H9 (cell line): ENCODE data around the gene THRB. TPM values are rescaled to one million over a fixed set of nuclear protein-coding genes. Genes with fewer than 3 reads are reported as not detected.

Experiments used
- DNase-seq: peaks from one replicate; pipeline ENCODE4 v3.0.0-alpha.2; 2017
- H2AFZ ChIP-seq: one replicate; pipeline ENCODE4 v1.6.1; 2013; ENCODE audit warnings: mild to moderate bottlenecking, low read length, control low read depth, moderate library complexity
- H2AK5ac ChIP-seq: 2 replicates; pipeline ENCODE4 v1.6.1; 2013; ENCODE audit warnings: low read length, control low read depth, mixed read lengths; ENCODE audit not compliant: insufficient read length
- H2BK120ac ChIP-seq: one replicate; pipeline ENCODE4 v1.6.1; 2013; ENCODE audit warnings: low read depth, mild to moderate bottlenecking, low read length, control low read depth, inconsistent platforms; ENCODE audit not compliant: poor library complexity, severe bottlenecking
- H2BK12ac ChIP-seq: 2 replicates; pipeline ENCODE4 v1.6.1; 2013; ENCODE audit warnings: low read length, control low read depth, mixed read lengths, low read depth; ENCODE audit not compliant: insufficient read length
- H2BK15ac ChIP-seq: 2 replicates; pipeline ENCODE4 v1.6.1; 2013; ENCODE audit warnings: low read depth, low read length, control low read depth
- H2BK20ac ChIP-seq: one replicate; pipeline ENCODE4 v1.6.1; 2013; ENCODE audit warnings: low read depth, mild to moderate bottlenecking, low read length, control low read depth, inconsistent platforms; ENCODE audit not compliant: poor library complexity, severe bottlenecking
- H2BK5ac ChIP-seq: 2 replicates; pipeline ENCODE4 v1.6.1; 2013; ENCODE audit warnings: low read length, control low read depth, mixed read lengths; ENCODE audit not compliant: insufficient read length
- H3K14ac ChIP-seq: 2 replicates; pipeline ENCODE4 v1.6.1; 2013; ENCODE audit warnings: low read length, control low read depth; ENCODE audit not compliant: insufficient read depth
- H3K18ac ChIP-seq: 2 replicates; pipeline ENCODE4 v1.6.1; 2013; ENCODE audit warnings: low read depth, mild to moderate bottlenecking, mixed read lengths, low read length, control low read depth; ENCODE audit not compliant: insufficient read length
- H3K23ac ChIP-seq: 2 replicates; pipeline ENCODE4 v1.6.1; 2013; ENCODE audit warnings: low read length, control low read depth, mixed read lengths, low read depth; ENCODE audit not compliant: insufficient read length
- H3K23me2 ChIP-seq: 2 replicates; pipeline ENCODE4 v1.6.1; 2013; ENCODE audit warnings: low read depth, mild to moderate bottlenecking, mixed read lengths, low read length, control low read depth; ENCODE audit not compliant: insufficient read length, poor library complexity, severe bottlenecking
- H3K27ac ChIP-seq: 2 replicates; pipeline ENCODE4 v1.5.1; 2013; ENCODE audit warnings: low read length, control low read depth, mixed read lengths, low read depth; ENCODE audit not compliant: insufficient read length
- H3K27me3 ChIP-seq: 2 replicates; pipeline ENCODE4 v1.6.1; 2013; ENCODE audit warnings: low read length, control low read depth, inconsistent platforms; ENCODE audit not compliant: insufficient read depth
- H3K4ac ChIP-seq: 2 replicates; pipeline ENCODE4 v1.6.1; 2013; ENCODE audit warnings: low read depth, mild to moderate bottlenecking, control low read depth, inconsistent platforms, low read length, moderate library complexity
- H3K4me1 ChIP-seq: 2 replicates; pipeline ENCODE4 v1.6.1; 2013; ENCODE audit warnings: low read length, control low read depth, inconsistent platforms; ENCODE audit not compliant: insufficient read depth
- H3K4me2 ChIP-seq: 2 replicates; pipeline ENCODE4 v1.6.1; 2013; ENCODE audit warnings: low read length, control low read depth, mixed read lengths; ENCODE audit not compliant: insufficient read length, insufficient read depth
- H3K56ac ChIP-seq: 2 replicates; pipeline ENCODE4 v1.6.1; 2013; ENCODE audit warnings: low read depth, mild to moderate bottlenecking, mixed read lengths, low read length, control low read depth; ENCODE audit not compliant: insufficient read length
- H3K79me1 ChIP-seq: 2 replicates; pipeline ENCODE4 v1.6.1; 2013; ENCODE audit warnings: low read depth, mild to moderate bottlenecking, moderate library complexity, low read length, control low read depth, inconsistent platforms; ENCODE audit not compliant: insufficient read depth, poor library complexity, severe bottlenecking
- H3K79me2 ChIP-seq: 2 replicates; pipeline ENCODE4 v1.6.1; 2013; ENCODE audit warnings: low read length, control low read depth, inconsistent platforms; ENCODE audit not compliant: insufficient read depth
- H3K9ac ChIP-seq: 2 replicates; pipeline ENCODE4 v1.6.1; 2013; ENCODE audit warnings: low read length, control low read depth, mixed read lengths; ENCODE audit not compliant: insufficient read length; ENCODE audit errors: extremely low read depth
- H3K9me3 ChIP-seq: one replicate; pipeline ENCODE4 v1.6.1; 2013; ENCODE audit warnings: low read depth, low read length, inconsistent platforms; ENCODE audit not compliant: control insufficient read depth
- H3T11ph ChIP-seq: one replicate; pipeline ENCODE4 v1.6.1; 2013; ENCODE audit warnings: mild to moderate bottlenecking, low read length, control low read depth, inconsistent platforms
- H4K20me1 ChIP-seq: one replicate; pipeline ENCODE4 v1.6.1; 2013; ENCODE audit not compliant: control insufficient read depth, insufficient read length, insufficient read depth
- H4K5ac ChIP-seq: 2 replicates; pipeline ENCODE4 v1.6.1; 2013; ENCODE audit warnings: low read depth, mild to moderate bottlenecking, mixed read lengths, low read length, control low read depth; ENCODE audit not compliant: insufficient read length
- H4K8ac ChIP-seq: replicated peaks from 2 replicates; pipeline ENCODE4 v1.6.1; 2013; ENCODE audit warnings: low read length, control low read depth, mixed read lengths, low read depth; ENCODE audit not compliant: insufficient read length
- H4K91ac ChIP-seq: 2 replicates; pipeline ENCODE4 v1.6.1; 2013; ENCODE audit warnings: low read depth, mild to moderate bottlenecking, moderate library complexity, mixed read lengths, low read length, control low read depth; ENCODE audit not compliant: insufficient read length
- H3K27ac Mint-ChIP-seq, 3 experiments: 2 replicates in 2 of 3; 3 replicates in 1 of 3; pipeline ENCODE4 v1.8.0; 2020 to 2021; ENCODE audit warnings: mixed read lengths in 3 of 3, mild to moderate bottlenecking in 1 of 3, moderate library complexity in 1 of 3
- H3K27me3 Mint-ChIP-seq: 2 replicates; pipeline ENCODE4 v1.8.0; 2021; ENCODE audit warnings: low read depth, mild to moderate bottlenecking, moderate library complexity, mixed read lengths
- H3K36me3 Mint-ChIP-seq, 3 experiments: 2 replicates in 2 of 3; 3 replicates in 1 of 3; pipeline ENCODE4 v1.8.0; 2020 to 2021; ENCODE audit warnings: low read depth in 3 of 3, mixed read lengths in 3 of 3; ENCODE audit not compliant: insufficient read depth in 1 of 3
- H3K4me1 Mint-ChIP-seq, 2 experiments: 2 replicates each; pipeline ENCODE4 v1.8.0; 2020; ENCODE audit warnings: mixed read lengths in 2 of 2
- H3K4me3 Mint-ChIP-seq, 2 experiments: 2 replicates in 1 of 2; 3 replicates in 1 of 2; pipeline ENCODE4 v1.8.0; 2020 to 2021; ENCODE audit warnings: mild to moderate bottlenecking in 2 of 2, mixed read lengths in 2 of 2, moderate library complexity in 1 of 2
- H3K9me3 Mint-ChIP-seq, 2 experiments: 2 replicates in 1 of 2; 3 replicates in 1 of 2; pipeline ENCODE4 v1.8.0; 2020; ENCODE audit warnings: mild to moderate bottlenecking in 2 of 2, mixed read lengths in 2 of 2, moderate library complexity in 1 of 2
- total RNA-seq: library from RNA; stranded (reverse); gene quantifications from 2 replicates; pipeline ENCODE4 v1.2.1, GENCODE V29; 2021
- TF ChIP-seq, protein P1 (sequence below): fragments of 200-600 bp; sonication (generic); conservative IDR thresholded peaks from 3 replicates; pipeline ENCODE4 v1.8.0; 2021; ENCODE audit warnings: antibody characterized with exemption, mild to moderate bottlenecking

THRB gene
- total RNA-seq, 1 experiment from 2014 or later: 8.6 TPM

GRCh38 chr3:24432989-24433388 is 61.7 kb downstream of the THRB start:
- no peaks in the 10 kb centered on the region for H3K79me2 ChIP-seq
- no peaks in the 10 kb centered on the region for H3K27me3 ChIP-seq
- Mint-ChIP-seq H3K27me3 (no peaks in the 10 kb centered on the region), H3K9me3 (no peaks in the 10 kb centered on the region), H3K4me3 (no peak overlapping the region), H3K36me3 (0 out of 7 replicates have a peak, but pooled peaks cover 0 to 7% (median 0%) of the 10 kb centered on the region in 3 experiments), H3K27ac (no peak overlapping the region), H3K4me1 (peaks cover 0 to 6% of the 10 kb centered on the region in 2 experiments; a peak in 2 of 4 replicates)
- no peak overlapping the region for H3T11ph ChIP-seq
- H3K9ac ChIP-seq: no peak overlapping the region
- H4K20me1 ChIP-seq: no peaks in the 10 kb centered on the region
- no peaks in the 10 kb centered on the region for H3K4me1 ChIP-seq
- no peak overlapping the region for H3K27ac ChIP-seq
- no peak overlapping the region for H2BK15ac ChIP-seq
- peaks cover 3% of the 10 kb centered on the region for H3K23me2 ChIP-seq
- no peak overlapping the region for H4K8ac ChIP-seq
- TF ChIP-seq, protein P1, sequence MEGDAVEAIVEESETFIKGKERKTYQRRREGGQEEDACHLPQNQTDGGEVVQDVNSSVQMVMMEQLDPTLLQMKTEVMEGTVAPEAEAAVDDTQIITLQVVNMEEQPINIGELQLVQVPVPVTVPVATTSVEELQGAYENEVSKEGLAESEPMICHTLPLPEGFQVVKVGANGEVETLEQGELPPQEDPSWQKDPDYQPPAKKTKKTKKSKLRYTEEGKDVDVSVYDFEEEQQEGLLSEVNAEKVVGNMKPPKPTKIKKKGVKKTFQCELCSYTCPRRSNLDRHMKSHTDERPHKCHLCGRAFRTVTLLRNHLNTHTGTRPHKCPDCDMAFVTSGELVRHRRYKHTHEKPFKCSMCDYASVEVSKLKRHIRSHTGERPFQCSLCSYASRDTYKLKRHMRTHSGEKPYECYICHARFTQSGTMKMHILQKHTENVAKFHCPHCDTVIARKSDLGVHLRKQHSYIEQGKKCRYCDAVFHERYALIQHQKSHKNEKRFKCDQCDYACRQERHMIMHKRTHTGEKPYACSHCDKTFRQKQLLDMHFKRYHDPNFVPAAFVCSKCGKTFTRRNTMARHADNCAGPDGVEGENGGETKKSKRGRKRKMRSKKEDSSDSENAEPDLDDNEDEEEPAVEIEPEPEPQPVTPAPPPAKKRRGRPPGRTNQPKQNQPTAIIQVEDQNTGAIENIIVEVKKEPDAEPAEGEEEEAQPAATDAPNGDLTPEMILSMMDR: no peak
- no peaks in the 10 kb centered on the region for H3K9me3 ChIP-seq
- H3K56ac ChIP-seq: no peak overlapping the region
- H2BK20ac ChIP-seq: no peak overlapping the region
- no peak overlapping the region for H3K18ac ChIP-seq
- H4K5ac ChIP-seq: no peak overlapping the region
- H2BK120ac ChIP-seq: no peak overlapping the region
- H3K4ac ChIP-seq: no peak overlapping the region
- no peak overlapping the region for H2BK5ac ChIP-seq
- no peak overlapping the region for H4K91ac ChIP-seq
- no peak overlapping the region for H2AK5ac ChIP-seq
- H3K4me2 ChIP-seq: no peak overlapping the region
- H2BK12ac ChIP-seq: no peak overlapping the region
- DNase-seq: no peak
- no peaks in the 10 kb centered on the region for H3K79me1 ChIP-seq
- H2AFZ ChIP-seq: no peak overlapping the region
- H3K14ac ChIP-seq: no peak overlapping the region
- H3K23ac ChIP-seq: no peak overlapping the region
